Effector CD8-positive, alpha-beta T cell (primary cell): ENCODE measurements around the gene CDC14A.

ENCODE experiments used
- DNase-seq: peaks from one replicate; lab custom pipeline; 2025; lab: John Stamatoyannopoulos, UW

The CDC14A gene

DNA sequence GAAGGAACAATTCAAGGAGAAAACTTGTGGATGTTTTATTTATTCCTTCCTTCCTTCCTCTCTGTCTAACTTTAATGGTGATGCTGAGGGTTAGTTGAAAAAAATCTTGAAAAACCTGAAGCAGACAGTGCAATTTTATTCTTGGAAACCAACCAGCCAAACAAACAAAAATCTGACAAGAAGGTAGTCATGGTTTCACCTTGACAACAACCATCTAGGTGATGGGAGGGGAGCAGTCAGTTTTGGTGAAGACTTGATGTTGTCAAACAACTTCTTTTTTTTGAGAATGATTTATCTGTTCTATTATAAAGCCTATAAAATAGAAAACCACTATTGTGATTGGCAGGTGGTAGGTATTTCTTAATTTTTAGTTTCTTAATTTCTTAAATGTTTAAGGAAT, 93.3 kb downstream of the CDC14A start:
- DNase-seq: no peak

DNA sequence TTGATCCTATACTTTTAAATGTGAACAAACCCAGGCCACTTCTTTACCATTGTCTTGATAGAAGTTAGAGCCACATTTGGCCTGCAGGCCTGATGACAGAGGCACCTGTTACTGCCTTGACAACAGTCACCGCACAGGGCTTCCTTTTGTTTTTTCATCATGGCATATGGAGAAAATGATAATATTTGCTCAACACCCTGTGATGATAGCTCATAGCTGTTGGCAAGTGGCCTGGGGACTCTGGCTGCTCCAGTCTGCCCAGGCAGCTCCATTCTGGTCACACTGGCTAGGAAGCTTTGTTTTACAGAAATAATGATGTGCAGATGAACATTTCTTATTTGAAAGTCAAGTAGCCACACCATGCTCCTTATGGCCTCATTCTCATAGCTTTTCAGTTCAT, 96.1 kb downstream of the CDC14A start:
- DNase-seq: no peak

DNA sequence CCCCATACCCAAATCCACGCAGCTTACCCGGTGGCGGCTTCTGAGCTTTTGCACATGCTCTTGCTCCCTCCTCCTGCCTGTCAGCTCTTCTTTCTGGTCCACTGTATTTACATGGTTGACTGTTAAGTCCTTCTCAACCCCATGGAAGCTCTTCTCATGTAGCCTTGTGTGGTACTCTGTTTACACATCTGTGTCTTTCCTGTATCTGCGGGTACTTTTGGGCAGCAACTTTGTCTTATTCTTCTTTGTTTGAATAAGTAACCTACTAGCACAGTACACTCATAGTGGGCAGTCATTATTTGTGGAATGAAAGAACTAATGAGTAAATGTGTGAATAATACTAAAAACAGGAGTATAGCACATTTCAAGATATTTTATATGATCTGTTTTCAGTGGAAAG, 97.2 kb downstream of the CDC14A start:
- no peak for DNase-seq

DNA sequence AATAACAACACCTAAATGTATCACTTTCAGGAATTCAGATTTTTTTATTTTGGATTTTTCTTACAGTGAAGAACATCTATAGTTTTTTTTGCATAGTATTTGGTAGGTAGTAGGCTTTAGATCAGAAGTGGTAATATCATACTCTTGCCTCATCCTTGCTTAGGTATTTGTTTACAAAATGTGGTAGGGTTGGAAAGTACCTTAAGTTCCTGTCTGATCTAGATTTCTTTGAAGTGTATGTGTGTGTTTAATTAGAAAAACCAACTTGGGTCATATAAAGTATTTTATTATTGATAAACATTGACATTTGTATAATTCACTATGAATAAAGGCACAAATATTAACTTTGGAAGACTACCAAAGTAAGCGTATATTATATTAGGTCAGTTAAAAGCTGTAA, 100.3 kb downstream of the CDC14A start:
- no peak for DNase-seq

DNA sequence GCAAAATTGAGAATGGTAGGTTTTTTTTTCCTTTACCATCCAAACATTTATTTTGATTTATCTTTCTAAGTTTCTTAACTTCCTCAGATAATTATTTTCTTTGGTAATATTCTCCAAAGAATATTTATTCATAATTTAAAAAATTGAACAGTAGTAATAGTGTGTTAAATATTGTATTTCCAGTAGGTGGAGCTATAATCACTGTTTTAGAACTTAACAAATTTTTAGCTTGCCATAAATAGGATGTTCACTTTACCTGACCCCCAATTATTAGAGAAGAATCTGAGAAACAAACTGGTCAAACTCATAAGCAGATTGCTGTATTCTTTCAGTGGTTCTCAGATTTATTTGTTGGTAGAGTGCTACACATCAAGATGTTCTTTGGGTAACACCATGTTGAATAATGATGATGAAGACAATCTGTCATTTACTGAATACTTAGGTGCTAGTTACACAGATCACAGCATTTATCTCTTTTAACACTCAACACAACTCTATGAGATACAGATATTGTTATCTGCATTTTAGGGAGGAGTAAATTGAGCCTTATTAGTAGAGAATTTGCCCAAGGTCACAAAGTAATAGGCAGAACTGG, 103.3 kb downstream of the CDC14A start:
- DNase-seq: no peak

DNA sequence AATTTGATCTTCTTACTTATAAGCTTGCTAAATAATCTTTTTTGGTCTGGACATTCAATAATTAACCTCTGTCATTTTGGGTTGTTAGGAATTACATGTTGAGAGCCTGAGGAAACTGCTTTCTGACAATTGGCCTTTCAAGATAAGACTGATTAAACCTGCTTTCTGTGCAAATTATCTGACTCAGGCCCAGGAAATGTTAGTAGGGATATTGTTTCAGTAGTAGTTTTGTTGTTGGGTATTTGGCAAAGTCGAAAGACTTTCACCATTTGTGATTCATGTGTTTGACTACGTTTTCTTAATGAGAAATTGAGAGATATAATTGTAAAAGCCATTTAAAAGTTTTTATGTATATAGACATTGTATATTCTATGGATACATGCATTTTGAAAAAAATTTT, 104.6 kb downstream of the CDC14A start:
- no peak for DNase-seq

DNA sequence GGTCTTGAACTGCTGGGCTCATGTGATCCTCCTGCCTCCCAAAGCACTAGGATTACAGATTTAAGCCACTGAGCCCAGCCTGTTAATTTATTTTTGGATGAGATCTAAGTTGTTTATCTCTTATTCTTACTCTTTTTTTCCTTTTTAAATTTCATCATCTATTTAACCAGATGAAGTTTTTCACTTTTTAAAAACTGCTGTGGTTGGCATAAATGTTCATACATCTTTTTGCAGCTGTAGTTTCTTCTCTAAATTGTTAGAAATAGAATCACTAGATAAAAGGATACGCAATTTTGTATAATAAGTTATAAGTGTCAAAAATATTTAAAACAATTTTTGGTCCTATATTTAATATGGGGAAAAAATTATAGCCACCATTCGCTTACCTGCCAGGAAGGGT, 105.4 kb downstream of the CDC14A start:
- no peak for DNase-seq

DNA sequence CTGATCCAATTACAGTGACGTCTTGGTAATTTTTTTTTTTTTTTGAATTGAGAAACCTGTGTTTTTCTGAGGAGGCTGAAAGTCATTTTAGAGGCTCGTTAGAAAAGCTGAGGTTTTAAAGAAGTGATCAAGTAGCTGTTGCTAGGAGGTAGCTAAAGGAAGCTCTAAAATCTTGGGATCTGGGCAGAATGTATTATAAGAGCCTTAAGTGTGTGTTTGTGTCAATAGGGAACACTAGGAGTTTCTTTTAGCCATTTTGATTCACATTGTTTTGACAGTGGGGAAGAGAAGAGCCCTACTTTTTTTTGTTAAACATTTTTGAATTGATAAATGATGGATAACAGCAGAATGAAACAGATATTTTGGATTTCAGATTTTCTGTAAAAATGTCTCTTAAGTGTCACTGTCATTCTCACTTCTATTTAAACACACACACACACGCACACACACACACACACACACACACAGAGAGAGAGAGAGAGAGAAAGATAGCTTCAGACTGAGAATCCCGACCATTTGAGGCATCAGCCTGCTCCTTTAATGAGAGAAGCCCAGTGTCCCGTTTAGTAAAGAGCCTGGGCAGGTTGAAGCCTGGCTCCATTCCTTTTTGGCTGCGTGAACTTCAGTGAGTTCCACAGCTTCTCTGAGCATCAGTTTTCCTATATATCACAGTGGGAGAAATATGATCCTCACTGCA, 106.5 kb downstream of the CDC14A start:
- DNase-seq: no peak

DNA sequence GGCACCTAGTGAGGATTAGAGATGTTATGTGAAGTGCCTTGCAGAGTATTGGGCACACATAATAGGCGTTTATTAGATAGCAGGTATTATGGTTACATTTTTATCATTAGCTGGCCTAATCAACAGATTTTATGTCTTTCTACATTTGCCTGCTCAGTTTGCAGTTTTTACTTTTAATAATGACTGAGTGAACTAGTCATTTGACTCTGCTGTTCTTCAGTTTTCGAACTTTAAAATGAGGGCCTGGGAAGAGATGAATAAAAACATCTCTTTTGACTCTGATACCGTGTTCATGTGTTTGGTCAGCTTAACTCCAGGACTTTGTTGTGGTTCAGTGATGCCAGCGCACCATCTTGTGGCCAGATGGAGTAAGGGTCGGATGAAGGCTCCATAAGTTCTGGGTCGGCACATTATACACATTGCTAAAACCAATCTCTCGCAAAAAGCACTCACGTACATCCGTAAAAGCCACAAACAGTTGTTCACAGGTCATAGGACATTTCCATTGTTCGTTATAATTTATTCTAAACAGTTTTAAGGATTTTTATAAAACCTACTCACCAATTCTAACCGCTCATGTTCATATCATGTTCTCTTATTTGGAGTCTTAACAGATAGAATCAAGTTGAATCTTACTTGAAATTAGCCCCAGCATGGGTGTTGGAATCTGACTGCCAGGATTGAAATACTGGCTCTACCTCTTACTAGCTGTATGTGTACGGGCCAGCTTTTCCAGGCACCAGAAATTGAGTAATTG, 107.2 kb downstream of the CDC14A start:
- DNase-seq: peak; percentile 35

DNA sequence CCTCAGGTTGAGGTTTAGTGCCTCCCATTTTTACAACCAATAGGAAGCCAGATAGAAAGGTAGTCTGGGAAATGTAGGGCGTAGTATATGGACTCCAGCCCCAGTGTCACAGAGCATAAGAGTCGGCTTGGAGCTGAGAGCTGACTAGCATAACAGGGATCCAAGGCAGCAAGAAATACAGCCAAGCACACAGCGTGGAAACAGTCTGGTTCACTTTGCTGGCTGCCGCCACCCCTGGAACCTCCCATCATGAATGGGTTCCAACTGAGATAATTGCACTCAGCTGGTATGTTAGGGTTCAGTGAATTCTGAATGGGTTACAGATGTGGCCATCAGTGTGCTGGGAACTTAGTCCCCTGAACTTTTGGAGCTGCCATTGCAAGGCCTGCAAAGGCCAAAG, 108.9 kb downstream of the CDC14A start:
- DNase-seq: no peak

DNA sequence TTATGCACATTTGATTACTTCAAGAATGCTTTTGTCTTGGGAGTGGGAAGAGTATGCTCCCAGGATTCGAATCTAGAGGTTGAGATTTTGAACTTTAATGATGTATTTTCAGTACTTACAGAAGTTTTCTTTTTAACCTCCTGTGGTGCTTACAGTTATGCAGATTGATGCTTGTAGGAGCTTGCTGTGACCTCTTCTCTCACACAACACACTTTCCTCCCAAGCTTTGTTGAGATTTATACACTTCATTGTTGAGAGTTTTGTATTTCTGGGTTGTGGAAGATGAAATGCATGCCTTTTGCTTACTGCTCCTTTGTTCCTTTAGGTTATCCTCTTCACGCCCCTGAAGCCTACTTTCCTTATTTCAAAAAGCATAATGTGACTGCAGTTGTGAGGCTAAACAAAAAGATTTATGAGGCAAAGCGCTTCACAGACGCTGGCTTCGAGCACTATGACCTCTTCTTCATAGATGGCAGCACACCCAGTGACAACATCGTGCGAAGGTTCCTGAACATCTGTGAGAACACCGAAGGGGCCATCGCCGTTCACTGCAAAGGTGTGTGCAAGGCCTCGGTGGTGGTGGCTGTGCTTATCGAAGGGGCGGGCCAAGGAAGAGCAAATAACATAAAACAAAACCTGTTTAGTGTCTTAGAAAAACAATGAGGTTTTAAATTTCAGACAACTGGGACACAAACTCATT, 110.2 kb downstream of the CDC14A start:
- no peak for DNase-seq

DNA sequence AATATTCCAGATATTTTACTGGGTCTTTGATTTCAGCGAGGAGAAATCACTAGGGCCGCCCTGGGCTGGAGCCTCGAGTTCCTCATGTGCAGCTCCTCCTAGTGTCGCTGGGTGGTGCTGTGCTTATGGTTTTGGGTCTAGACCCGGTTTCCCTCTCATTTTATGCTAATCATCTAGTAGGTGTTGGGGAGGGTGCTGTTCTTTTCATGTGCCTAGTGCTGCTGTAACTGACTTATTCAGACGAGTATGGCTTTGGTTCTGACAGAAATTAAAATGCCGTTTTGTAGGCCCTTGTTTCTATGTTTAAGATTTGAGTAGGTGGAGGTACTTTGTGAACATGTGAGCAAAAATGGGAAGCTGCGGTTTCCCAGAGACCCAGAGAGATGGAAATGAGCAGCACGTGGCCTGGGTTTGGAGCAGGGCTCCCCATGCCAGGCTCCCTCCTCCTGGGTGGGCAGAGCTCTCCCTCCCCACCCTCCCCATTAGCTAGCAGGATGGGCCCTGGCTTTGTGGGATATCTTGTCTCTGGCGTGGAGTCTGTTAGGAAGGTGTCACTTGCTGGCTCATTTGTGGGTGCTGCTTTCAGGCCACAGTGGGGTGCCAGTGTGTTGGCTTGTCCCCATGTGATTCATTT, 111.6 kb downstream of the CDC14A start:
- peak; percentile 8 for DNase-seq

DNA sequence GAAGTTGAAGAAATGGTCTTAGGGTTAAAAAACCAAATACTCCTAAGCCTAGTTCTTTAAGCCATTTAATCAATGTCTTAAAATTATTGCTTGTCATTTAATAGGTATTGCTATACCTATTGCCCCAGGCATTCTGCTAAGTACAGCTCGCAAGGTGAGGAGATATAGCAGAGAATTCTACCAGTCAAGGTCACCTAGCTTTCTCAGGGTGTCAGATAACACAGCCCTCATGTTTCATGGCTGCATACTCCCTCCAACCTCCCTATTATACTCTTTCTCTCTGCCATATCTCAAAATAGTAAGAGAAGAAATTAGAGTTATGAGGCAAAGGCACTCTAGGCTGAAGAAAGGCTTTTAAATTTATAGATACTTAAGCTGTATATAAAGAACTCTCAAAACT, 117.3 kb downstream of the CDC14A start:
- no peak for DNase-seq

DNA sequence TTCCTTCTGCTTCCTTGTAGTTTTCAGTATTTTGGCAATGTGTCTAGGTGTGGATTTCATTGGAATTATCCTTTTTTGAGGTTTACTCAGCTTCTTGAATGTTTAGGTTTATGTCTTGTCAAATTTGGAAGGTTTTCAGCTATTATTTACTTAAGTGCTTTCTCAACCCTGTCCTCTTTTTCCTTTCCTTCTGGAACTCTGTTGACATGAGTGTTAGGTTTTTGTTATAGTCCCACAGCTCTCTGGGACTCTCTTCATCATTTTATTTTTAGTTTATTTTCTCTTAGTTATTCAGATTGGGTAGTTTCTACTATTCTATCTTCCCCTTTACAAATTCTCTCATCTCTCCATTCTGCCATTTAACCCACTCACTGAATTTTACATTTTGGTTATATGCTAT, 122.5 kb downstream of the CDC14A start:
- no peak for DNase-seq

DNA sequence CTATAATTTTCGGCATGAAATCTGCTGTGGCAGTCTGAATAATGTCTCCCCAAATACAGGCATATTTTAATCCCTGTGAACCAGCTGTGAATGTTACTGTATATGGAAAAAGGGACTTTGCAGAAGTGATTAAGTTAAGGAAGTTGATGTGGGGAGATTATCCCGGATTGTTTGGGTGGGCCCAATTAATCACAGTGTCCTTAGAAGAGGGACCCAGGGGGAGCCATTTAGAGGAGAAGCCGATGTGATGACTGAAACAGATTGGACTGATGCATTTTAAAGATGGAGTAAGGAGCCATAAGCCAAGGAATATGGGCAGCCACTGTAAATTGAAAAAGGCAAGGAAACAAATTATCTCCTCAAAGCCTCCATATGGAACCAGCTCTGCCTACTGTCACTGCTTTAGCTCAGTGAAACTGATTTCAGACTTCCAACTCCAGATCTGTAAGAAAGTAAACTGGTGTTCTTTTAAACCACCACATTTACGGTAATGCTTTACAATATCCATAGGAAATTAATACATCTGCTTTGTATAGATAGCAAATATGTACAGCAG, 124.5 kb downstream of the CDC14A start:
- no peak for DNase-seq

DNA sequence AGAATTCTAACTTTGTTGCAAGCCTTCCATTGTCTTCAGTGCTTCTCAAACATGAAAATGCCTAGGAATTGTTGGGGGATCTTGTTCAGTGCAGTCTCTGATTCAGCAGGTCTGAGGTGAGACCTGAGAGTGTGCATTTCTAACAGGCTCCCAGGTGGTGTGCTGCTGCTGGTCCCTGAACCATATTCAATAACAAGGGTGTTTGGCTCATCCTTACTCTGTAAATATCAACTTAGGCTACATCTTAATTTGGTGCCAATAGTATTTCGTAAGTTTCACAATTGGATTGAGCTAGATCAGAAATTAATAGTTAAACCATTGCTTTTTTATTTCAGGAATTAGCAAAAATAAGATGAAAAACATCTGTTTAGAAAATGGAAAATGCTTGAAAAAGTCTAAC, 126.5 kb downstream of the CDC14A start:
- no peak for DNase-seq

DNA sequence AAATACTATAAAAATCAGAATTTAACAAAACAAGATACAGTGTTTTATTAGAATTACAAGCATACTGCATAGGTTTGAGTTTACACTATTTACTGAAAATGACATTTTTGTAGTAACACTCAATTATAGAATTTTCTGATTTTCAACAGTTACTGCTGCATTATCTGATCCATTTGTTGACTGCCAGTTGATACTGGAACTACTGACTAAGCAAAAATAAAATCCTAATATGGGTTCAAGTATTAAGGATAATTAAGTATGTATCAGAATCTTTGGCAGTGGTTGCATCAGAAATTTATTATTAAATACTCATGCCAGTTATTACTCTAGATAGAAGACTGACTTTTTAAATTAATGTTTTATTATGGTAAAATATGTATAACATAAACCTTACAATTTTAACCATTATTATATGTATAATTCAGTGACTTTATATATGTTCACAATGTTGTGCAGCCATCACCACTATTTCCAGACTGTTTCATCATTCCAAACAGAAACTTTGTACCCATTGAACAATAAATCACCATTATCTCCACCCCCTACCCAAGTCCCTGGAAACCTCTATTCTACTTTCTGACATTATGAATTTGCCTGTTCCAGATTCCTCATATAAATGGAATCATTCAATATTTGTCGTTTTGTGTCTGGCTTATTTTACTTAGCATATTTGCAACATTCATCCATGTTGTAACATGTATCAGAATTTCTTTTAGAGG, 127.5 kb downstream of the CDC14A start:
- no peak for DNase-seq

DNA sequence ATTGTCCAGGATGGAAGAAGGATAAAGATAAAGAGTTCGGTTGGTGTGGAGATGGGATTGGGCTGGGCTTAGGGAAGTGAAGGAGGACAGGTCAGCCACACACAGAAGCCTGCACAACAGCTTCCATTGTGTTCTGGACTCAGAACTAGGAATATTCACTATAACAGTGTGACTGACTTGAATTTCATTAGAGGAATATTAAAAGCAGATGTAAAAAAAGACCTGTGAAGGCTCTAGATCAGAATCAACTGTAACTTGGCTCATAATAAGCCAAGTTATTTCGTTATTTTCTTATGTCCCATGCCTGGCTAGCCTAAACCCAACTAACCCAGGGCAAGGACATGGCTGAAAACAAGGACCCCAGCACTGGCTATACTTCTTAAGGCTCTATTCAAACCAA, 129.0 kb downstream of the CDC14A start:
- no peak for DNase-seq

DNA sequence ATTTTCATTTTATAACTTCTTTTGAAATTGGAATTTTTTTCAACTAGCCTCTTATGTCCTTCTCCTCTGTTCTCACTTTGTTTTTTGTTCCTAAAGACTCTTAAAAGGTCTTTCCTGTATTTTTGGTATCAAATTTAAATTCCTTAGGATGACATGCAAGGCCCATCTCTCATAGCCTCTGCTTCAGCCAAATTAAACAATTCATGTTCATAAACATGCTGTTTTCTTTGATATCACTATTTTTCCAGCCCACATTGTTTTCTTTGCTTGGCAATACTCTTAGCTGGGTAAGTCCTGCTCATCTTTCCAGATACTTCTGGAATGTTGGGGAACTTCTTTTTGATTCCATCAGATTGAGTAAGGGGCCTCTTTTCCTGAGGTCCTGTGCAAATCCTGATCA, 129.9 kb downstream of the CDC14A start:
- no peak for DNase-seq

DNA sequence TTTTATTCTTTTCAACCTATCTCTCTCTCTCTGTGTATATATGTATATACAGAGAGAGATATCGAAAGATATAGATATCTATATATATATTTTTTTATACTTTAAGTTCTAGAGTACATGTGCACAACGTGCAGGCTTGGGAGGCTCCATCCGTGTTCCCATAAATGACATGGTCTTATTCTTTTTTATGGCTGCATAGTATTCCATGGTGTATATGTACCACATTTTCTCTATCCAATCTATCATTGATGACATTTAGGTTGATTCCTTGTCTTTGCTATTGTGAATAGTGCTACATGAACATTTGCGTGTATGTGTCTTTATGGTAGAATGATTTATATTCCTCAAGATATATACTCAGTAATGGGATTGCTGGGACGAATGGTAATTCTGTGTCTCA, 130.4 kb downstream of the CDC14A start:
- no peak for DNase-seq

DNA sequence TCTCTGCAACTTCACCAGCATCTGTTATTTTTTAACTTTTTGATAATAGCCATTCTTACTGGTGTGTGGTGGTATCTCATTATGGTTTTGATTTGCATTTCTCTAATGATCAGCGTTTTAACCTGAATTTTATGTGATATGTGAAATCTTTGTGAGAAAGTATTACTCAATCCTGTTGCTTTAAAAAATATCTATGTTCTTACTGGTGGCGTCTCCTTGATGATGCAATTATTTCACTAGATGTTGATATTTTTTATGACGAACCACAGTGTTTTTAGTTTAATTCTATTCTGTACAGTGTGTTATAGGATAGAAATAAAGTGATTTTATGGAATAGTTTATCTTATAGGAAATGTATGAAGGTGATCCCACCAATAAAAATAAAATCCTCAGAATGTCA, 130.9 kb downstream of the CDC14A start:
- DNase-seq: no peak
